GM12878 (cell line): ENCODE results near the gene GABRB3.

ENCODE experiments used
- GABPA ChIP-seq: IDR thresholded peaks from 2 replicates; pipeline ENCODE4 v1.6.1; 2014; ENCODE audit warnings: antibody characterized with exemption, low read depth, mild to moderate bottlenecking, inconsistent platforms
- KAT2A ChIP-seq: conservative IDR thresholded peaks from 2 replicates; pipeline ENCODE4 v1.6.1; 2011; ENCODE audit warnings: low read depth, low read length; ENCODE audit not compliant: control insufficient read depth
- POLR2A ChIP-seq: IDR thresholded peaks from 2 replicates; pipeline ENCODE4 v1.6.1; 2011; ENCODE audit warnings: low read depth, mild to moderate bottlenecking, low read length
- POLR2AphosphoS5 ChIP-seq: IDR thresholded peaks from 2 replicates; pipeline ENCODE4 v1.6.1; 2011; ENCODE audit warnings: mild to moderate bottlenecking, low read length, inconsistent platforms
- REST ChIP-seq: IDR thresholded peaks from 2 replicates; pipeline ENCODE4 v1.6.1; 2012; ENCODE audit warnings: mild to moderate bottlenecking, low read depth, low read length
- SUZ12 ChIP-seq: fragments of 200-600 bp; sonication (generic); IDR thresholded peaks from one replicate; pipeline ENCODE4 v1.6.1; 2018; ENCODE audit warnings: antibody characterized with exemption, mild to moderate bottlenecking; ENCODE audit not compliant: unreplicated experiment

DNA sequence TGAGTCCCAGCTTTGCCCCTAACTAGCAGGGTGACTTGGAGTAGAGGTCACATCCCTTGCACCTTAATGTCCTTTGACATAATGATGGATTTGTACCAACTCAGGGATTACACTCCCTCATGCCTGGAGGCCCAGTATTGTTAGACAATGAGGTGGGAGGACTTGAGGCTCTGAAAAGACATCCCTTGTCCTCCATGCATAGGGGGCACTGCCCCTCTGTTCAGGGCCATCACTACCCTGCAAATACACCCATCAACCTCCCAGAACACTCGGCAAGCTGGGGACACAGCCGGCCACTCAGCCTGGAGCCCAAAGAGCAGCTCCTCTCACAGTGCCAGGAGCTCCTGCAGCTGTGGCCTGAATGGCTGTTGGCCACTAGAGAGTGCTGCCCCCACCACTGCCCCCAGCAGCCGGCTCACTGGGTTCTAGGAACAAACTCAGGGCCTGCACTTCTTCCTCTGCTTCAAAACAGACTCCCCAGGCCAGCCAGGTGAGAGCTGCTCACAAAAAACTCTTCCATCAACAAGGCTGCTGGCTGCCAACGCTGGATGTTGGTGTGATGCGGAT lies 90.2 kb downstream of the GABRB3 start:
- no peak for TF ChIP-seq POLR2AphosphoS5
- TF ChIP-seq REST, result no peak
- no peak for TF ChIP-seq GABPA
- TF ChIP-seq POLR2A, result no peak
- no peak for TF ChIP-seq SUZ12
- no peak for TF ChIP-seq KAT2A
